Measurements from ENCODE around the gene CFAP65.

DNA sequence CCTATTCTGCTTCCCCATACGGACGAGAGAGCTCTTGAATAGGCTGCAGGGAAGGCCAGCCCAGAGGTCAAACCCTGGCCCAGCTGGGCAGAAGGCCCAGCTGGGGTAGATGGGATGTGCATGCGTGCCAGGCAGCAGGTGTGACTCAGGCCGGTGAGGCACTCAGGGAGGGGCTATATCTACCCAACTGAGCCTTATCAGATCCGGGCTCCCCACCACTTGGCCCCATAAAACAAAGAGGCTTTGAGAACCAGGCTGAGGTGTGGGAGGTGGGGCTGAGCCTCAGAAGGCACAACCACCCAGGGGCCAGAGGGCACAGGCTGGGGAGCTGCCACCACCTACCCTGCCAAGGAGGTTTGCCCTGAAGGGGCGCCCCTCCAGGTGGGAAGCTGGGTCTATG, 8.0 kb upstream of the CFAP65 start:
- TF ChIP-seq POLR2A (IDR thresholded peaks at IDR 0.05) = no peak
- TF ChIP-seq, protein P1, sequence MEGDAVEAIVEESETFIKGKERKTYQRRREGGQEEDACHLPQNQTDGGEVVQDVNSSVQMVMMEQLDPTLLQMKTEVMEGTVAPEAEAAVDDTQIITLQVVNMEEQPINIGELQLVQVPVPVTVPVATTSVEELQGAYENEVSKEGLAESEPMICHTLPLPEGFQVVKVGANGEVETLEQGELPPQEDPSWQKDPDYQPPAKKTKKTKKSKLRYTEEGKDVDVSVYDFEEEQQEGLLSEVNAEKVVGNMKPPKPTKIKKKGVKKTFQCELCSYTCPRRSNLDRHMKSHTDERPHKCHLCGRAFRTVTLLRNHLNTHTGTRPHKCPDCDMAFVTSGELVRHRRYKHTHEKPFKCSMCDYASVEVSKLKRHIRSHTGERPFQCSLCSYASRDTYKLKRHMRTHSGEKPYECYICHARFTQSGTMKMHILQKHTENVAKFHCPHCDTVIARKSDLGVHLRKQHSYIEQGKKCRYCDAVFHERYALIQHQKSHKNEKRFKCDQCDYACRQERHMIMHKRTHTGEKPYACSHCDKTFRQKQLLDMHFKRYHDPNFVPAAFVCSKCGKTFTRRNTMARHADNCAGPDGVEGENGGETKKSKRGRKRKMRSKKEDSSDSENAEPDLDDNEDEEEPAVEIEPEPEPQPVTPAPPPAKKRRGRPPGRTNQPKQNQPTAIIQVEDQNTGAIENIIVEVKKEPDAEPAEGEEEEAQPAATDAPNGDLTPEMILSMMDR (IDR thresholded peaks at IDR 0.05 in 8 of 11, conservative IDR thresholded peaks at IDR 0.05 in 3 of 11) = no peak
- TF ChIP-seq POLR2AphosphoS5 (IDR thresholded peaks at IDR 0.05) = no peak

Data from spleen (tissue), 7 donors.